ENCODE measurements around the gene CSTF3. TPM values are rescaled to one million over a fixed set of nuclear protein-coding genes. Genes with fewer than 3 reads are reported as not detected.

Gene CSTF3
- total RNA-seq, 2 donors from 2014 or later: 8.9 to 20.5 TPM

DNA sequence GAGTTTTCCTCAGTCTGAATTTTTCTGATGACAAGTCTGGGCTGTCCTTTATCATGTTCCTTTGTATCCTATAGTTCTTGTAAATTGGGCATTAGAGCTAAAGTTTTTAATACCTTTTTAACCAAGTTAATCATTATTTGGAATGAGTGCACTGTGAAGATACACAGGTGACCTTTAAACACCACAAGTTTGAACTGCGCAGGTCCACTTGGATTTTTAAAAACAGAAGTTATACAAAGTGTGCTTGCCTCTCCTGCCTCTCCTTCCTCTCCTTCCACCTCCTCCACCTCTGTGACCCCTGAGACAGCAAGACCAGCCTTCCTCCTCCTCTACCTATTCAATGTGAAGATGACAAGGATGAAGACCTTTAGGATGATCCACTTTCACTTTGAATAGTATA lies 126.3 kb downstream of the CSTF3 start:
- H3K27me3 ChIP-seq: no peaks in the 10 kb centered on the region
- no peak overlapping the region for H3K27ac ChIP-seq
- intact Hi-C loops (cut with DNase I): no loop called here
- H3K36me3 ChIP-seq (replicated peaks in 1 of 2; ENCODE audit: insufficient read depth in 1 of 2, low read depth in 2 of 2): no peaks in the 10 kb centered on the region
- H3K9me3 ChIP-seq: no peaks in the 10 kb centered on the region
- WGBS, 2 donors: 23 to 27% methylated on average over 1 of the region's 1 CpG
- H3K4me1 ChIP-seq: peaks cover 5% of the 10 kb centered on the region
- no peak for DNase-seq
- TF ChIP-seq, protein P1, sequence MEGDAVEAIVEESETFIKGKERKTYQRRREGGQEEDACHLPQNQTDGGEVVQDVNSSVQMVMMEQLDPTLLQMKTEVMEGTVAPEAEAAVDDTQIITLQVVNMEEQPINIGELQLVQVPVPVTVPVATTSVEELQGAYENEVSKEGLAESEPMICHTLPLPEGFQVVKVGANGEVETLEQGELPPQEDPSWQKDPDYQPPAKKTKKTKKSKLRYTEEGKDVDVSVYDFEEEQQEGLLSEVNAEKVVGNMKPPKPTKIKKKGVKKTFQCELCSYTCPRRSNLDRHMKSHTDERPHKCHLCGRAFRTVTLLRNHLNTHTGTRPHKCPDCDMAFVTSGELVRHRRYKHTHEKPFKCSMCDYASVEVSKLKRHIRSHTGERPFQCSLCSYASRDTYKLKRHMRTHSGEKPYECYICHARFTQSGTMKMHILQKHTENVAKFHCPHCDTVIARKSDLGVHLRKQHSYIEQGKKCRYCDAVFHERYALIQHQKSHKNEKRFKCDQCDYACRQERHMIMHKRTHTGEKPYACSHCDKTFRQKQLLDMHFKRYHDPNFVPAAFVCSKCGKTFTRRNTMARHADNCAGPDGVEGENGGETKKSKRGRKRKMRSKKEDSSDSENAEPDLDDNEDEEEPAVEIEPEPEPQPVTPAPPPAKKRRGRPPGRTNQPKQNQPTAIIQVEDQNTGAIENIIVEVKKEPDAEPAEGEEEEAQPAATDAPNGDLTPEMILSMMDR (IDR thresholded peaks at IDR 0.05): no peak
- no peak for TF ChIP-seq POLR2A (IDR thresholded peaks at IDR 0.05)
- no peak overlapping the region for H3K4me3 ChIP-seq
- no peak for ATAC-seq

Small RNA genes lying within 50 kb of the gene (small RNA-seq; reads per million reads assigned to genes)
- gene RF00019: not detected

Other genes with a start within 250 kb of the CSTF3 start
- gene DEPDC7, start 145.6 kb downstream of the CSTF3 start, total RNA-seq: 1 to 10 TPM in 1 of 2 donors, under 1 TPM in 1; 0.99 to 6.0 TPM
- 10 to 100 TPM; 26.5 to 41.5 TPM for gene TCP11L1, start 121.9 kb downstream of the CSTF3 start, total RNA-seq
- 10 to 100 TPM; 51.7 to 57.1 TPM for gene HIPK3, start 95.9 kb upstream of the CSTF3 start, total RNA-seq
- gene KIAA1549L, start 214.6 kb upstream of the CSTF3 start, total RNA-seq: under 1 TPM; 0.33 to 0.52 TPM

Measured in body of pancreas (tissue), 4 donors.